ENCODE measurements around the gene RABGAP1.

RABGAP1 gene

DNA sequence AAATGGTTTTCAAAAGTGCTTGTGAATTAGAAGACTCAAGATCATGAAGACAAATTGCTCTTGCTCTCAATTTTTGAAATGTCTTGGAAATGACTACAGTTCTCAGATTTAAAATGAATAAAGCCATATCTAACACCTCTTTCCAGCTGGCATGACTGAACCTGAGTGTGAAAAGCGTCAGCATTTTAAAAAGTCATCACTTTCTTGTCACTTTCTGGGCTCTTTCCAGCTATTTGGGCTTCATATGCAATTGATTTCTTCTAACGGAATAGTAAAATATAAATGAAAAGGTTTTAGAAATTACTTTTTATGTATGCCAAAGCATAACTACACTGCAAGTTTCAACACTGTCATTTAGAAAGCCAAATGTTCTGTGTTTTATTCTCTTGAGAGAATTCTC, 95.0 kb downstream of the RABGAP1 start:
- Histone ChIP-seq H3K27me3 (replicated peaks; ENCODE audit: insufficient read depth, low read length) (no peaks in the 10 kb centered on the region), H3K4me1 (ENCODE audit: low read length) (no peaks in the 10 kb centered on the region), H3K36me3 (replicated peaks; ENCODE audit: insufficient read depth, low read length) (no peaks in the 10 kb centered on the region), H3K79me2 (ENCODE audit: low read length) (no peaks in the 10 kb centered on the region), H3K9me3 (replicated peaks; ENCODE audit: insufficient read depth, low read length) (no peaks in the 10 kb centered on the region), H3K4me3 (ENCODE audit: low read length) (no peak overlapping the region), H3K4me2 (ENCODE audit: low read depth, low read length) (no peak overlapping the region), H3K27ac (ENCODE audit: low read length) (no peak overlapping the region), H3F3A (ENCODE audit: insufficient read depth, low read length) (no peaks in the 10 kb centered on the region), H3K9me2 (replicated peaks; ENCODE audit: insufficient read depth, low read length) (no peaks in the 10 kb centered on the region), H3K9ac (ENCODE audit: low read length) (no peak overlapping the region), H2AFZ (ENCODE audit: low read length) (no peak overlapping the region), H4K20me1 (ENCODE audit: insufficient read depth, low read length) (no peaks in the 10 kb centered on the region)
- DNase-seq = no peak
- TF ChIP-seq CTCF (IDR thresholded peaks at IDR 0.05; ENCODE audit: low read length) (no peak), EZH2 (optimal IDR thresholded peaks at IDR 0.05; ENCODE audit: low read depth, low read length) (no peak), EZH2phosphoT487 (IDR thresholded peaks at IDR 0.05; ENCODE audit: low read length) (no peak)

GRCh38 chr9:123036893-123037545, 96.2 kb downstream of the RABGAP1 start:
- TF ChIP-seq CTCF (IDR thresholded peaks at IDR 0.05; ENCODE audit: low read length) (no peak), EZH2phosphoT487 (IDR thresholded peaks at IDR 0.05; ENCODE audit: low read length) (no peak), EZH2 (optimal IDR thresholded peaks at IDR 0.05; ENCODE audit: low read depth, low read length) (no peak)
- Histone ChIP-seq H3K27ac (ENCODE audit: low read length) (no peak overlapping the region), H2AFZ (ENCODE audit: low read length) (no peak overlapping the region), H3K4me2 (ENCODE audit: low read depth, low read length) (no peak overlapping the region), H3K4me1 (ENCODE audit: low read length) (no peaks in the 10 kb centered on the region), H3K79me2 (ENCODE audit: low read length) (no peaks in the 10 kb centered on the region), H3K9me3 (replicated peaks; ENCODE audit: insufficient read depth, low read length) (no peaks in the 10 kb centered on the region), H4K20me1 (ENCODE audit: insufficient read depth, low read length) (no peaks in the 10 kb centered on the region), H3K9ac (ENCODE audit: low read length) (no peak overlapping the region), H3K4me3 (ENCODE audit: low read length) (no peak overlapping the region), H3K27me3 (replicated peaks; ENCODE audit: insufficient read depth, low read length) (no peaks in the 10 kb centered on the region), H3K9me2 (replicated peaks; ENCODE audit: insufficient read depth, low read length) (no peaks in the 10 kb centered on the region), H3F3A (ENCODE audit: insufficient read depth, low read length) (no peaks in the 10 kb centered on the region), H3K36me3 (replicated peaks; ENCODE audit: insufficient read depth, low read length) (no peaks in the 10 kb centered on the region; the same call in 1 of the 2 replicates)
- DNase-seq = no peak

DNA sequence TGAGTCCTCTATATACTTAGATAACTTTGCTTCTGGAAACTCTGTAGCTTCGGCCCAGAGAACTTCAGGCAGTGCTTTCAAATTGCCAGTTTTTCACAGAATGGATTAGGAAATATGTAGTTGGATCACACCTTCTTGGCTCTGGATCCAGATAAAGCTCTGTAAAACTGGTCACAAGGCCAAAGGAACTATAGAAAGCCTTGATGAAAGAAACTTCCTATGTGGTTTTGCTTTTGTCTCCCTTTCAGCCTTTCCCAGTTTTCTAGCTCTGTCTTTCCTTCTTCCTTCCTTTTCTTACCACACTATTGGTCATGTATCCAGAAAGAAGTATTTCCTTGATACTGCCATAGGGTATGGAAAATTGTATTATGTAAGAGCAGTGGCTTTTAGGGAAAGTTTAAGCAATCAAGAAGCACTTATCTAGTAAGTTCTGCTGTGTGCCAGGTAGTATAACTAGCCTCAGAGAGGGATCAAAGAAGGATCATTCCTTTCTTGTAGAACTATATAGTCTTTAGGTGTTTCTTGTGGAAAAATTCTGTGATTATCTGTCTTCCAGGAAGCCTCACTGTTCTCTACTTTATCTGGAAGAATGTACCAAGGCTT, 98.9 kb downstream of the RABGAP1 start:
- Histone ChIP-seq H3K9me2 (replicated peaks; ENCODE audit: insufficient read depth, low read length) (no peaks in the 10 kb centered on the region), H3K36me3 (replicated peaks; ENCODE audit: insufficient read depth, low read length) (no peaks in the 10 kb centered on the region; the same call in 1 of the 2 replicates), H4K20me1 (ENCODE audit: insufficient read depth, low read length) (no peaks in the 10 kb centered on the region), H3K9me3 (replicated peaks; ENCODE audit: insufficient read depth, low read length) (no peaks in the 10 kb centered on the region), H3K9ac (ENCODE audit: low read length) (no peak overlapping the region), H3K79me2 (ENCODE audit: low read length) (no peaks in the 10 kb centered on the region), H3F3A (ENCODE audit: insufficient read depth, low read length) (no peaks in the 10 kb centered on the region), H3K27ac (ENCODE audit: low read length) (no peak overlapping the region), H3K4me1 (ENCODE audit: low read length) (no peaks in the 10 kb centered on the region), H3K4me3 (ENCODE audit: low read length) (no peak overlapping the region), H2AFZ (ENCODE audit: low read length) (no peak overlapping the region), H3K27me3 (replicated peaks; ENCODE audit: insufficient read depth, low read length) (no peaks in the 10 kb centered on the region), H3K4me2 (ENCODE audit: low read depth, low read length) (no peak overlapping the region)
- no peak for DNase-seq
- TF ChIP-seq EZH2phosphoT487 (IDR thresholded peaks at IDR 0.05; ENCODE audit: low read length) (no peak), CTCF (IDR thresholded peaks at IDR 0.05; ENCODE audit: low read length) (no peak), EZH2 (optimal IDR thresholded peaks at IDR 0.05; ENCODE audit: low read depth, low read length) (no peak)
